GM18520 (cell line): Measurements from ENCODE around the gene FBXO2.
A peak's percentile ranks its signal among the peaks of the same experiment; 100 is the strongest.

Experiments used
- ATAC-seq: cut with Tn5 transposase; IDR thresholded peaks from one replicate; pipeline ENCODE4 v1.9.1; 2021; ENCODE audit not compliant: unreplicated experiment

The FBXO2 gene

DNA sequence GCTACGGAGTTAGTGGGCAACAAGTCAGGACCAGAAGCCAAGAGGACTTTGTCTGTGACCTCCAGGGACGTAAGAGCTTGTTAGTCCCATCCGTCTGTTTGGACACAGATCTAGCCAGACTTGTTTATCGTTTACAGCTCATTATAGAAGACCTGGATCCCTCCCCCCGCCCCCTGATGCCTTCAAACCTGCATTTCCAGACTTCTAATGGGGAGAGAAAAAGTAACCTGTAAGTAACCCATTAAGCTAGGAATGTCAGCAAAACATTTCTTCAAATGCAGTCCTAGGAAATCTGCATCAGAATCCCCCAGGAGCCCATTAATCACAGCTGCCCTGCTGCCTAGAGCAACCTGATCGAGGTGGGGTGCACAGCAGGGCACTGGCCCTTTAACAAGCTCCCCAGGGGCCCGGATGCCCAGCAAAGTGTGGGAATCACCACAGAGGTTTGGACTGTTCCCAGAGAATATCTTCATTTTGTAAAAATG, 28.1 kb upstream of the FBXO2 start:
- no peak for ATAC-seq

DNA sequence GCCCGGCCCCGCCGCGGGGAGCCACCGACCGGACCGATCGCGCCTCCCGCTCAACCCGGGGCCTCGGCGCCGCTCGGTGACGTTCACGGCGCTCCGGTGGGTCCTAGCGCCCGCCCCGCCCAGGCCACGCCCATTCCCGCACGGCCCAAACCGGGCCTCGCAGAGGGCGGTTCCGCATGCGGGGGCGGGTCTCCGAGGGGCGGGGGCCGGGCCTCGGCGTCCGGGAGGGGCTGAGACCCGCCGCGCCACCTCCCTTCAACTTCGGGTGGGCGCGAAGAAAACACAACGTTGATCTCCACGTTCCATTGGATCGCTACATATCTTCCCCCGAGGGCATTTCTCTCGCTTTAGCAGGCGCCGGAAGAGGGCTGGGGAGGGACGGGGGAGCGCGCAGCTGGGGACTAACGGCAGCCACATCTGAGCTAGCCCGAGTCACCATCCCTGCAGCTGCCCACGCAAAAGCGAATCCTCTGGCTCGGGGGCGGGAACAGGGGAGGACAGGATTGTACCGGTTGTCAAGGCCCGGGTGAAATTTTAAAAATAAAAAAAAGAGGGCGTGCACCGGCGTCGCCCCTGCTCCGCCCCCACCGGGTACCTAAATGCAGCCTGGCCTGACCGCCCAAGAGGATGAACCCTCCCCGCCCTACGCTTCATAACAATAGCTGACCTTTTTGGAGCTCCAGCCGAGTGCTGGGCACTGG, 27.0 kb upstream of the FBXO2 start, which contains the start of gene MAD2L2:
MAD2L2 (minus strand) TSS at position 78 of the 701 bp plus-strand sequence. CDS start 547 bp downstream, outside the sequence.
- peak; percentile 86 for ATAC-seq

- ATAC-seq: no peak
These were observed 26.2 kb upstream of the FBXO2 start for GRCh38 chr1:11680270-11681070.

GRCh38 chr1:11678442-11678841, 24.2 kb upstream of the FBXO2 start:
- no peak for ATAC-seq

- no peak for ATAC-seq
These were observed 22.3 kb upstream of the FBXO2 start for GRCh38 chr1:11676386-11677103.

DNA sequence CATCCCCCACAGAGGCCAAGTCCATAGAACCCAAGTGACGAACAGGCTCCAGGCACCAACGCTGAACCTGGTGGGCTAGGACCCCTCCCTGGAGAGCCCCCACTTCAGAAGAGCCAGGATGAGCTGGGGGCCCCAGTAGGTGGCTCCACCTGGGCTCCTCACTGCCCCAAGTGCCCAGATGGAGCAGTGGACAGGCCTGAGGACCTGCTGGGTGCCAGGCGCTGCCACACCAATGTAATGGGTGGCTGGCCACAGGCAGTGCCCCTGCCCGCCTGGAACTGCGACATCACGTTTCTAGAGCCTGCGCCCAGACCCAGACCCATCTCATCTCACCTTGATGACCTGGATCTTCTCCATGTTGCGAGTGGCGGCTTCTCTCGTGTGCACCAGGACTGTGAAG, 21.1 kb upstream of the FBXO2 start:
- no peak for ATAC-seq

GRCh38 chr1:11674488-11674887, 20.3 kb upstream of the FBXO2 start:
- ATAC-seq: no peak

- no peak for ATAC-seq
These were observed 19.0 kb upstream of the FBXO2 start for GRCh38 chr1:11673089-11673769.

GRCh38 chr1:11671544-11672286, 17.5 kb upstream of the FBXO2 start:
- no peak for ATAC-seq

GRCh38 chr1:11671205-11671543, 16.9 kb upstream of the FBXO2 start:
- ATAC-seq: no peak

DNA sequence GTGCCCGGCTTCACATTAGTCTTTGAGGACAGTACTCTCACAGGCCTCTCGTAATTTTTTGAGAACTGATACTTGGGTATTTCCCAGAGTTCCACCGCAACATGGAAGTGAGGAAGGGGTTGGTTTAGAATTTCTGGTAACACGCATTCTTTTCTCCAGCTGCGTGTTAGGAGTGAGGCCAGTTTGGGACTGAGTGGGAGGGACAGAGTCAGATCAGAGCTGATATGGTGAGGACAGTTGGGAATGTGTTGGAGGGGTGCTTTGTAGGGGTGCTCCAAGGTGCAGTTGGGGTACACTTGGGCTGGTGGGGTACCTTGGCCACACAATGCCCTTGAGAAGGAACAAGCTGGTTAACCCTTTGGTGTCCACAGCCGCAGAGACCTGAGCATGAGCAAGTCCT, 16.5 kb upstream of the FBXO2 start:
- ATAC-seq: no peak

- ATAC-seq: no peak
These were observed 14.3 kb upstream of the FBXO2 start for GRCh38 chr1:11668516-11668915.

GRCh38 chr1:11664336-11665065, 10.3 kb upstream of the FBXO2 start:
- peak; percentile 19 for ATAC-seq

- no peak for ATAC-seq
These were observed 6.9 kb upstream of the FBXO2 start for GRCh38 chr1:11661103-11661502.

DNA sequence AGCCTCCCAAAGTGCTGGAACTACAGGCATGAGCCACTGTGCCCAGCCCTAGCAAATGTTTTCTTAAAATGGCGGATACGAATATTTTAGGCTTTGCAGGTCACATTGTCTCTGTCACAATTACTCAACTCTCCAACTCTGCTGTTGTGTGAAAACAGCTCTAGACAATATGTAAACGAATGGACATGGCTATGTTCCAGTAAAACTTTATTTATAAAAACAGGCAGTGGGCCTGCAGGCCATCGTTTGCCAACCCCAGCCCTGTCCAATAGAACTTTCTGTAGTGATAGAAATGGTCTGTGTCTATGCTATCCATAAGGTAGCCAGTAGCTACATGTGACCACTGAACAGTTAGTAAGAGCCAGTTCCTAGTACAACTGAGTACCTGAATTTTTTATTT, 5.5 kb upstream of the FBXO2 start:
- ATAC-seq: no peak

DNA sequence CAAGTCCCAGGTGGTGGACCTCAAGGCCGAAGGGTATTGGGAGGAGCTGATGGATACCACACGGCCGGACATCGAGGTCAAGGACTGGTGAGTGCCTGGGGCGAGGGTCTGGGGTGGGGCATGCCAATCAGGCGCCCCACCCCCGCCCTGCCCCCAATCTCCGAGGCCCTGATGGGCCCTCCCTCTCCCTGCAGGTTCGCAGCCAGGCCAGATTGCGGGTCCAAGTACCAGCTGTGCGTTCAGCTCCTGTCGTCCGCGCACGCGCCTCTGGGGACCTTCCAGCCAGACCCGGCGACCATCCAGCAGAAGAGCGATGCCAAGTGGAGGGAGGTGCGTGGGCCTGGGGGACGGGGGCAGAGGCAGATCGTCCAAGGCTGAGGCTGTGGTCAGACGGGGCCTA, 4.3 kb upstream of the FBXO2 start:
- no peak for ATAC-seq

GRCh38 chr1:11657654-11658053, 3.4 kb upstream of the FBXO2 start:
- no peak for ATAC-seq

DNA sequence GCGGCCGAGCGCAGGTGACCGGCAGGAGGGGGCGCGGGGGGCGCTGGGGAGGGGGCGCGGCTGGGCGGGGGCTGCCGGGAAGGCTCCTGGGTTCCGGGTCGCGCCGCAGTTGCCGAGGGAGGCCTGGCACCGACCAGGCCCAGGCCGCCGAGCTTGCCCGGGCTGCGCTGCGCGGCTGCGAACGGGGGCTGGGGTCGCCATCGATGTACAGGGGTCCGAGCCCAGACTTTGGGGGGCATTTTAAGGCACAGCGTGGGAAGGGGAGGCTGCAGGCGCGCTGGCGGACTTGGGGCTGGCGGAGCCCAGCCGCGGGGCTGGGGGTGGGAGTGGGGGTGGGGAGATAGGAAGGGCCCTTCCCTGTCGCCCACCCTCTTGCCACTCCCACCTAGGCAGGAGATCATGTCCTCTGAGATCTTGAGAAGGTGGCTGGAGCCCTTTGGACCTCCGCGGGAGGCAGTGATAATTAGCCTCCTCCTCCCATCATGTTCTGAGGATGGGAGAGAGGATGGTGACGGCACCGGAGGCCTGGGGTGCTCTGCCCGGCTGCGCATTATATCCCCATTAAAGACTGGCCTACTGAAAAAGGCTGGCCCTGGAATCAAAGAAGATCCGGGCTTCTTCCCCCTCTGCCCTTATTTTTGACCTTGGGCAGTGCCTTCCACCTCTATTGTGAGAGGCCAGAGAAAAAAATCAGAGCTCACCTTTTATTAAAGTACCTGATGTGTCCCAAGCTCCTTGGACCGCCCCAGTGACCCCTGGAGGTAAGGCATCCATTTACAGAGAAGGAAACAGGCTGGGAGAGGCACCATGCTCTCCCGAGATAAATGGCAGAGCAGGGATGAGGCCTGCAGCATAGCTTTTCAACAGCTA, 945 bp upstream of the FBXO2 start:
- ATAC-seq: no peak

DNA sequence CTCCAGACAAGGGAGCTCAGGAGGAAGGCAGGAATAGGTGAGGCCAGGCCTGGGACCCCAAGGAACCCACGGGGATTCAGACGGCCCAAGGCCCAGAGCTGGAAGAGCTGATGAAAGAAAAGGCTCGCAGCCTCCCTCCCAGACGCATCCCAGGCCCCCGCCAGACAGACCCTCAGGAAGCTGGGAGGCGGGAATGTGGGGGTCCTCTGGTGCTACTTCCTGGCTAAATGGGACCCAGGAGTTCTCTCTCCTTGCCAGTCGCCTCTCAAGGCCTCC, 430 bp downstream of the FBXO2 start:
- no peak for ATAC-seq
